Activated B cell treated with CpG ODN at 0.5 μM for 24 hours (primary cell): ENCODE measurements around the gene GMPR2. TPM values are rescaled to one million over a fixed set of nuclear protein-coding genes. Genes with fewer than 3 reads are reported as not detected.

Experiments used
- ATAC-seq: fragments of 200-7000 bp; cut with Tn5 transposase; one replicate; pipeline ENCODE4 v1.10.0; 2021; ENCODE audit warnings: low read depth, mild to moderate bottlenecking, moderate library complexity
- CTCF ChIA-PET: fragments of 350-600 bp; sonication (Branson Sonifier 250); formaldehyde crosslinking; loops from one replicate; lab custom pipeline; 2021; ENCODE audit warnings: antibody characterized with exemption; lab: Charles Lee
- POLR2A ChIA-PET: fragments of 350-600 bp; sonication (Branson Sonifier 250); formaldehyde crosslinking; loops from one replicate; lab custom pipeline; 2021; ENCODE audit warnings: antibody characterized with exemption; lab: Charles Lee
- DNase-seq: peaks from one replicate; pipeline ENCODE4 v3.0.0; 2022
- H3K27ac Mint-ChIP-seq: one replicate; pipeline ENCODE4 v1.8.0; 2020; ENCODE audit warnings: mixed read lengths
- H3K27me3 Mint-ChIP-seq: one replicate; pipeline ENCODE4 v1.8.0; 2021; ENCODE audit warnings: mixed read lengths
- H3K36me3 Mint-ChIP-seq: one replicate; pipeline ENCODE4 v1.8.0; 2021; ENCODE audit warnings: low read depth, mixed read lengths
- H3K4me1 Mint-ChIP-seq: one replicate; pipeline ENCODE4 v1.8.0; 2021; ENCODE audit warnings: mixed read lengths
- H3K4me3 Mint-ChIP-seq: one replicate; pipeline ENCODE4 v1.8.0; 2020; ENCODE audit warnings: mild to moderate bottlenecking, mixed read lengths
- H3K9me3 Mint-ChIP-seq: one replicate; pipeline ENCODE4 v1.8.0; 2020; ENCODE audit warnings: mixed read lengths
- intact Hi-C: fragments of 100-400 bp; cut with micrococcal nuclease; formaldehyde crosslinking; loops from one replicate; pipeline ENCODE4 v1.15.1; 2024
- total RNA-seq: library from RNA; stranded (reverse); gene quantifications from 2 replicates; pipeline ENCODE4 v1.2.3, GENCODE V29; 2022
- TF ChIP-seq, protein P1 (sequence below): fragments of 200-600 bp; IDR thresholded peaks from one replicate; pipeline ENCODE4 v1.8.0; 2022; ENCODE audit warnings: antibody characterized with exemption, mild to moderate bottlenecking

The GMPR2 gene
- total RNA-seq, 1 donor from 2014 or later: 50.2 TPM

GRCh38 chr14:24266344-24267244 is 33.9 kb downstream of the GMPR2 start:
- ATAC-seq: no peak
- H3K9me3 Mint-ChIP-seq: no peaks in the 10 kb centered on the region
- TF ChIP-seq, protein P1, sequence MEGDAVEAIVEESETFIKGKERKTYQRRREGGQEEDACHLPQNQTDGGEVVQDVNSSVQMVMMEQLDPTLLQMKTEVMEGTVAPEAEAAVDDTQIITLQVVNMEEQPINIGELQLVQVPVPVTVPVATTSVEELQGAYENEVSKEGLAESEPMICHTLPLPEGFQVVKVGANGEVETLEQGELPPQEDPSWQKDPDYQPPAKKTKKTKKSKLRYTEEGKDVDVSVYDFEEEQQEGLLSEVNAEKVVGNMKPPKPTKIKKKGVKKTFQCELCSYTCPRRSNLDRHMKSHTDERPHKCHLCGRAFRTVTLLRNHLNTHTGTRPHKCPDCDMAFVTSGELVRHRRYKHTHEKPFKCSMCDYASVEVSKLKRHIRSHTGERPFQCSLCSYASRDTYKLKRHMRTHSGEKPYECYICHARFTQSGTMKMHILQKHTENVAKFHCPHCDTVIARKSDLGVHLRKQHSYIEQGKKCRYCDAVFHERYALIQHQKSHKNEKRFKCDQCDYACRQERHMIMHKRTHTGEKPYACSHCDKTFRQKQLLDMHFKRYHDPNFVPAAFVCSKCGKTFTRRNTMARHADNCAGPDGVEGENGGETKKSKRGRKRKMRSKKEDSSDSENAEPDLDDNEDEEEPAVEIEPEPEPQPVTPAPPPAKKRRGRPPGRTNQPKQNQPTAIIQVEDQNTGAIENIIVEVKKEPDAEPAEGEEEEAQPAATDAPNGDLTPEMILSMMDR: no peak
- no peak for DNase-seq
- ChIA-PET POLR2A (interaction anchor here (9.8 kb wide), 1 partner anchor 24 kb away, joined by 175 read pairs; the partner anchor contains the start of gene TINF2), CTCF (no interaction called here)
- H3K27me3 Mint-ChIP-seq: no peaks in the 10 kb centered on the region
- H3K4me1 Mint-ChIP-seq: peaks cover 17% of the 10 kb centered on the region
- no peak overlapping the region for H3K4me3 Mint-ChIP-seq
- intact Hi-C loops: no loop called here
- H3K27ac Mint-ChIP-seq: no peak overlapping the region
- peaks cover 55% of the 10 kb centered on the region for H3K36me3 Mint-ChIP-seq

DNA sequence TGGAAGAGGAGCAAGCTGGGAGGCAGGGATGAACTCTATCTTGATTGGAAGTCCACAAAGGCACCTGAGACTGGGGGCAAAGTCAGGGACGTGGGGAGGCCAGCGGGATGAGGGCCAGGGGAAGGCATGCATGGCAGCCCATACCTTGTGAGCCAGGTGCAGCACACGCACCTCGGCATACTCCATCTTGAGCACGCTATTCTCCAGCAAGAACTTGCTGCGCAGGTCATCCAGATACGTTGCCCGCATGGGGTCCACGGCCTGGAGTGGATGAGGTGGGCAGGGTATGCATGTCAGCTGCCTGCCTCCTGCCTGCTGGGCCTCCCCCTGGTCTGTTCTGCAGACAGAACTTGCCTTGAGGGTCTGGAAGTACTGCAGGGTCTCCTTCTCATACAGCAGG is 34.8 kb downstream of the GMPR2 start:
- no peak for DNase-seq
- H3K27me3 Mint-ChIP-seq: no peaks in the 10 kb centered on the region
- no peak for ATAC-seq
- H3K9me3 Mint-ChIP-seq: no peaks in the 10 kb centered on the region
- TF ChIP-seq, protein P1: no peak
- H3K4me1 Mint-ChIP-seq: peaks cover 26% of the 10 kb centered on the region
- intact Hi-C loops: no loop called here
- peaks cover 52% of the 10 kb centered on the region for H3K36me3 Mint-ChIP-seq
- POLR2A ChIA-PET: interaction anchor here (9.8 kb wide), 1 partner anchor 25 kb away, joined by 175 read pairs; the partner anchor contains the start of gene TINF2
- H3K27ac Mint-ChIP-seq: no peak overlapping the region
- CTCF ChIA-PET: no interaction called here
- no peak overlapping the region for H3K4me3 Mint-ChIP-seq

- POLR2A ChIA-PET: interaction anchor here (0.6 to 9.8 kb wide), 3 partner anchors 26 to 160 kb away, joined by 3 to 175 read pairs (median 5); partner anchors contain the start of gene TINF2
Observed at GRCh38 chr14:24268225-24268624, 35.5 kb downstream of the GMPR2 start.

DNA sequence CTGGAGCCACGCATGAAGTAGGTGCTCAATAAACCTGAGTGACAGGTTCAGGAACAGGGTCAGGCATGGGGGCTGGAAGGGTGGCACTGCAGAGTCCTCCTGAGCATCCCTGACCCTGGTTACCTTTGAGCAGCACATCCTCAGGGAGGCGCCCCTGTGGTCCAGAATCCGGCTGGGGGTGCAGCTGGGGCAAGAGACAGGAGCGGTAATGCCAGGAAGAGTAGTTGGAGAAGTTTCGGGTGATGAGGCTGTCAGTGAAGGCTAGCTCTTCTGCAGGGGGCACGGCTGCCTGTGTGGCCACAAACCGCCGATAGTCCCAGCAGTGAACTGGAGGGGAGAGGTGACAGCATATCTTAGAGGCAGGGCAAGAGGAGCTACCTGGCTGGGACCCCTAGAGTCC is 36.6 kb downstream of the GMPR2 start:
- DNase-seq (no peak), ATAC-seq (no peak)
- intact Hi-C loops: no loop called here
- POLR2A ChIA-PET: interaction anchor here (1.4 to 9.8 kb wide), 4 partner anchors 11 to 53 kb away, joined by 6 to 175 read pairs (median 31); partner anchors contain the start of genes MDP1 and TINF2
- CTCF ChIA-PET: interaction anchor here (0.9 to 1.9 kb wide), 3 partner anchors 16 to 27 kb away, joined by 3 to 4 read pairs (median 3); no protein-coding TSS in a partner anchor
- Mint-ChIP-seq H3K4me1 (peaks cover 45% of the 10 kb centered on the region), H3K9me3 (no peaks in the 10 kb centered on the region), H3K36me3 (peaks cover 46% of the 10 kb centered on the region), H3K4me3 (peak overlapping the region; percentile 4), H3K27me3 (no peaks in the 10 kb centered on the region), H3K27ac (no peak overlapping the region)
- TF ChIP-seq, protein P1: no peak

More at GRCh38 chr14:24268225-24268624, 35.5 kb downstream of the GMPR2 start:
- H3K27ac Mint-ChIP-seq: no peak overlapping the region
- H3K9me3 Mint-ChIP-seq: no peaks in the 10 kb centered on the region
- H3K4me3 Mint-ChIP-seq: no peak overlapping the region
- no peaks in the 10 kb centered on the region for H3K27me3 Mint-ChIP-seq
- intact Hi-C loops: no loop called here
- TF ChIP-seq, protein P1: no peak
- CTCF ChIA-PET: interaction anchor here (0.6 kb wide), 1 partner anchor 59 kb away, joined by 3 read pairs; no protein-coding TSS in a partner anchor
- H3K36me3 Mint-ChIP-seq: peaks cover 51% of the 10 kb centered on the region
- H3K4me1 Mint-ChIP-seq: peaks cover 33% of the 10 kb centered on the region
- DNase-seq (no peak), ATAC-seq (no peak)
